ENCODE data around the gene HPS3. TPM values are rescaled to one million over a fixed set of nuclear protein-coding genes. Genes with fewer than 3 reads are reported as not detected.

HPS3 gene
- total RNA-seq, 1 experiment from 2014 or later: 68.0 TPM

GRCh38 chr3:149167898-149168297, 38.5 kb downstream of the HPS3 start:
- ATAC-seq: no peak
- no peaks in the 10 kb centered on the region for H3K4me1 ChIP-seq (ENCODE audit: control insufficient read depth, insufficient read depth, low read length)
- DNase-seq (ENCODE audit: low read depth, low spot score): no peak
- H3K4me3 ChIP-seq (ENCODE audit: low read depth in 2 of 2, low read length in 2 of 2): no peak overlapping the region
- TF ChIP-seq POLR2AphosphoS5 (IDR thresholded peaks at IDR 0.05; ENCODE audit: low read depth, low read length) (no peak), REST (IDR thresholded peaks at IDR 0.05; ENCODE audit: insufficient read depth in 1 of 2, low read depth in 2 of 2, low read length in 1 of 2) (no peak), TCF7L2 (IDR thresholded peaks at IDR 0.05; ENCODE audit: low read depth, low read length) (no peak), CTCF (IDR thresholded peaks at IDR 0.05) (no peak), SIN3A (IDR thresholded peaks at IDR 0.05; ENCODE audit: borderline replicate concordance, insufficient read depth, low read depth, low read length) (no peak)
- CTCF ChIA-PET: no interaction called here
- H3K36me3 ChIP-seq (ENCODE audit: control insufficient read depth, insufficient read depth, low read length): peaks cover 78% of the 10 kb centered on the region
- peak overlapping the region; percentile 1; the same call in 1 of the 2 replicates for H3K27ac ChIP-seq (ENCODE audit: low read length)
- POLR2A ChIA-PET: no interaction called here
- no peaks in the 10 kb centered on the region for H3K27me3 ChIP-seq (ENCODE audit: control insufficient read depth, insufficient read depth, low read length)
- in situ Hi-C loops (cut with HindIII; ENCODE audit: low pct_unique_long_range_greater_than_20kb, low sequenced_read_pairs): no loop called here
- H3K9me3 ChIP-seq (ENCODE audit: control insufficient read depth, insufficient read depth, low read depth, low read length): no peaks in the 10 kb centered on the region
- BruUV-seq (replicated peaks): no TSS peak
- intact Hi-C loops (cut with micrococcal nuclease; ENCODE audit: unreplicated experiment): no loop called here

GRCh38 chr3:149170672-149171071, 41.2 kb downstream of the HPS3 start:
- no peak overlapping the region; the same call in 1 of the 2 replicates for H3K27ac ChIP-seq (ENCODE audit: low read length)
- CTCF ChIA-PET: no interaction called here
- H3K36me3 ChIP-seq (ENCODE audit: control insufficient read depth, insufficient read depth, low read length): peaks cover 68% of the 10 kb centered on the region
- POLR2A ChIA-PET: interaction anchor here (0.7 kb wide), 1 partner anchor 52 kb away, joined by 5 read pairs; no protein-coding TSS in a partner anchor
- TF ChIP-seq SIN3A (IDR thresholded peaks at IDR 0.05; ENCODE audit: borderline replicate concordance, insufficient read depth, low read depth, low read length): no peak
- no peak for TF ChIP-seq TCF7L2 (IDR thresholded peaks at IDR 0.05; ENCODE audit: low read depth, low read length)
- no peak for TF ChIP-seq CTCF (IDR thresholded peaks at IDR 0.05)
- TF ChIP-seq POLR2AphosphoS5 (IDR thresholded peaks at IDR 0.05; ENCODE audit: low read depth, low read length): no peak
- TF ChIP-seq REST (IDR thresholded peaks at IDR 0.05; ENCODE audit: insufficient read depth in 1 of 2, low read depth in 2 of 2, low read length in 1 of 2): no peak
- no TSS peak for BruUV-seq (replicated peaks)
- DNase-seq (ENCODE audit: low read depth, low spot score) (no peak), ATAC-seq (no peak)
- H3K27me3 ChIP-seq (ENCODE audit: control insufficient read depth, insufficient read depth, low read length): no peaks in the 10 kb centered on the region
- no peak overlapping the region for H3K4me3 ChIP-seq (ENCODE audit: low read depth in 2 of 2, low read length in 2 of 2)
- intact Hi-C loops (cut with micrococcal nuclease; ENCODE audit: unreplicated experiment) (no loop called here), in situ Hi-C loops (cut with HindIII; ENCODE audit: low pct_unique_long_range_greater_than_20kb, low sequenced_read_pairs) (no loop called here)
- H3K9me3 ChIP-seq (ENCODE audit: control insufficient read depth, insufficient read depth, low read depth, low read length): peaks cover 3% of the 10 kb centered on the region; the same call in 1 of the 2 replicates
- peaks cover 7% of the 10 kb centered on the region; the same call in 1 of the 2 replicates for H3K4me1 ChIP-seq (ENCODE audit: control insufficient read depth, insufficient read depth, low read length)

Measured in Panc1 (cell line).